NCI-H1417 (cell line): ENCODE results near the gene LYPD8.
"Not testable (repeated sequence)": the region's sequence is repeated elsewhere in the genome, so short reads cannot be mapped to it uniquely, and the experiment has no call there.

Experiments used
- DNase-seq, 3 experiments: peaks; one replicate each; lab custom pipeline; 2025; lab: John Stamatoyannopoulos, UW

The LYPD8 gene, protein sequence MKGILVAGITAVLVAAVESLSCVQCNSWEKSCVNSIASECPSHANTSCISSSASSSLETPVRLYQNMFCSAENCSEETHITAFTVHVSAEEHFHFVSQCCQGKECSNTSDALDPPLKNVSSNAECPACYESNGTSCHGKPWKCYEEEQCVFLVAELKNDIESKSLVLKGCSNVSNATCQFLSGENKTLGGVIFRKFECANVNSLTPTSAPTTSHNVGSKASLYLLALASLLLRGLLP

DNA sequence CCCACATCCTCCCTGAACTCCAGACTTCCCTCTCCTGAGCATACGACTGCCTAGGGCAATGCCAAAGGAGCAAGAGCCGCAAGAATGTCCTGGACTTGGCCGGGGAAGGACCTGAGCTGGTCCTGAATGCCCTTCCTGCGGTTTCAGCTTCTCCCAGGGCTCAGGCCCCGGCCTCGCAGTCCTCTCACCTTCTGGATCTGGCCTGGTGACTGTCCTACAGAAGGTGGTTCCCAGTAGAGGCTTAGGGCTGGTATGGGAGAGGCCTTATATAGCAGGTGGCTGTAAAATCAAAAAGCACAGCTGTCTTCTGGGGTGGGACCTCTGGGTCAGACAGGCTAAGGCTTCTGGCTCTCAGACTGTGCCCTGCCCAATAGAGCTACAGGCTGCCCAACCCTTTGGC lies at the start of gene LYPD8:
LYPD8 (minus strand) TSS at position 243 of the 400 bp plus-strand sequence. CDS start 4,678 bp downstream, outside the sequence.
- DNase-seq: no peak

GRCh38 chr1:248804771-248805681 lies 49.5 kb upstream of the LYPD8 start:
- peak in 1 of 3 experiments; percentile 8 for DNase-seq

DNA sequence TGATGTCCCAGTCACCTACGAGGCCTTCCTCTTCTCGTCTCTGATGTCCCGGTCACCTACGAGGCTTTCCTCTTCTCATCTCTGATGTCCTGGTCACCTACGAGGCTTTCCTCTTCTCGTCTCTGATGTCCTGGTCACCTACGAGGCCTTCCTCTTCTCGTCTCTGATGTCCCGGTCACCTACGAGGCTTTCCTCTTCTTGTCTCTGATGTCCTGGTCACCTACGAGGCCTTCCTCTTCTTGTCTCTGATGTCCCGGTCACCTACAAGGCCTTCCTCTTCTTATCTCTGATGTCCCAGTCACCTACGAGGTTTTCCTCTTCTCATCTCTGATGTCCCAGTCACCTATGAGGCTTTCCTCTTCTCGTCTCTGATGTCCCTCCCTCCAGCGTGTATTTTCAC lies 47.9 kb upstream of the LYPD8 start:
- DNase-seq: not testable (repeated sequence)

DNA sequence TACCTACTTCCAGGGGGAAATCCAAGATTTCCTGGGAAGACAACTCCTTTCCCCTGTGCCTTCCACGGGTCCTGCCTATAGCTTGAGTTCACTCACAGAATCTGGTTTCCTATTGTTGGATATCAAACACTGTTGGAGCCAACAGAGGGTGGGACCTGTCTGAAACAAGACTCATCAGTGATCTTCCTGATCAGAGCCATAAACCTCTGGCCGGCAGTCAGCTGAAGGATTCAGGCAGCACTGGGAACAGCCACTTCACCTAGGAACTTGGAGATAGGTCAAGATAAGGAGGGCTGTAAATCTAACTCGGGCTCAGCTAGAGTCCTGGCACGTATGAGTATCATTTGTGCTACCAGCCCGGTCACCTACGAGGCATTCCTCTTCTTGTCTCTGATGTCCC lies 46.9 kb upstream of the LYPD8 start:
- DNase-seq: no peak

- no peak for DNase-seq
Measured at GRCh38 chr1:248800459-248800858, 44.9 kb upstream of the LYPD8 start.

DNA sequence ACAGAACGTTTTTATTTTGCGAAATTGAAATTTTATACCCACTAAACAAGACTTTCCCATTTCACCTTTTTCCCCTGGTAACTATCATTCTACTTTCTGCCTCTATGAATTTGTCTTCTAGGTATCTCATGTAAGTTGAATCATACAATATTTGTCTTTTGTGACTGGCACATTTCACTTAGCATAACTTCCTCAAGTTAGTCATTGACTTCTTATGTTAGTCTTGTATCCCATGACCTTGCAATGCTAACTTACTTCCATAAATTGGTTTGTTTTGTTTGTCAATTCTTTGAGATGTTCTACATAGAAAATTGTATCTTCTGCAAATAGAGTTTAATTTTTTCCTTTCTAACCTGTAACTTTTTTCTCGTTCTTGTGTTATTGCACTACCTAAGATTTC lies 43.2 kb upstream of the LYPD8 start:
- no peak for DNase-seq

DNA sequence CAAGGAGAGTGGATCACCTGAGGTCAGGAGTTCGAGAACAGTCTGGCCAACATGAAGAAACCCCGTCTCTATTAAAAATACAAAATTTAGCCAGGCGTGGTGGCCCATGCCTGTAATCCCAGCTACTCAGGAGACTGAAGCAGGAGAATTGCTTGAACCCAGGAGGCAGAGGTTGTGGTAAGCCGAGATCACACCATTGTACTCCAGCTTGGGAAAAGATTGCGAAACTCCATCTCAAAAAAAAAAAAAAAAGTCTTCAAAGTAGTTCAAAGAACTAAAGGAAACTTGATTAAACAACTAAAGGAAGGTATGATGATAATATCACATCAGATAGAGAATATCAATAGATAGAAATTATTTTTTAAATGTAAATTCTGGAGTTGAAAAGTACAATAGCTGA lies 39.1 kb upstream of the LYPD8 start:
- DNase-seq: not testable (repeated sequence)

GRCh38 chr1:248793592-248793991 lies 38.0 kb upstream of the LYPD8 start:
- peak in 1 of 3 experiments; percentile 10 for DNase-seq

- no peak for DNase-seq
Measured at GRCh38 chr1:248792342-248792741, 36.8 kb upstream of the LYPD8 start.

DNA sequence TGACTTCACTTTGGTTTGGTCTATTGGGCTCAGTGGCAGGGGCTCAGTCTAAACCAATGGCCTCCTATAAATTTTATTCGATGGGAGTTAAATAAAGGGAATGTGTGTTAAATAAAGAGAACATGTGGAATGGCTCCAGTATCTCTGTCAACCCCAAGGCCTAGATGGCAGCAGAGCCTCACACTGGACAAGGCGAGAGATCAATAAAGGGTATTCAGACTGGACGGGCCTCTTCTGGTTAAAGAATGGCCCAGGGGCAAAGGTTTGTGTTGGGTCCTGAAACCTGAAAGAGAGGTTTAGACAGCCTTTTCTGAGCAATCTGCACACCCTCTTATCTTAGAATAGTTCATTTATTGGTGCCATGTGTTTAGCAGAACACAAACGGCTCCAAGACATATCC lies 35.5 kb upstream of the LYPD8 start:
- DNase-seq: no peak

GRCh38 chr1:248790456-248790855 lies 34.9 kb upstream of the LYPD8 start:
- no peak for DNase-seq

- not testable (repeated sequence) for DNase-seq
Measured at GRCh38 chr1:248789337-248789736, 33.8 kb upstream of the LYPD8 start.

DNA sequence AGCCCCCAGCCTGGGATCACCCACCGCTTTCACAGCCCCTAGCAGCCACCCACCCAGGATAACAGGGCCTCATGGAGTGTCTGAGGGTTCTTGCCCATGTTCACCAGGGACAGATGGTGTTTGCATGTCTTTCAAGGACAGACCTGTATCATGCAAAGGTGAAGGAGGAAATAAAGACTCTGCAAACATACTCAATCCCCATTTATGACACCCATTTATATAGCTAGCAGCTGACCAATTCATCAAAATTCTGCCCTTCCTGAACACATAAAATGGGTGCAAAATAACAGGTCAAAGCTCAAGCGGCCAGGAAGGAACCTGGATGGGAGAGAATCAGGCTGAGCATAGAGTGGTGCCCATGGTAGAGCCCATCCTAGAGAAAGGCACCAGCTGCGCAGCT lies 32.8 kb upstream of the LYPD8 start:
- DNase-seq: no peak

- no peak for DNase-seq
Measured at GRCh38 chr1:248787430-248787829, 31.9 kb upstream of the LYPD8 start.

DNA sequence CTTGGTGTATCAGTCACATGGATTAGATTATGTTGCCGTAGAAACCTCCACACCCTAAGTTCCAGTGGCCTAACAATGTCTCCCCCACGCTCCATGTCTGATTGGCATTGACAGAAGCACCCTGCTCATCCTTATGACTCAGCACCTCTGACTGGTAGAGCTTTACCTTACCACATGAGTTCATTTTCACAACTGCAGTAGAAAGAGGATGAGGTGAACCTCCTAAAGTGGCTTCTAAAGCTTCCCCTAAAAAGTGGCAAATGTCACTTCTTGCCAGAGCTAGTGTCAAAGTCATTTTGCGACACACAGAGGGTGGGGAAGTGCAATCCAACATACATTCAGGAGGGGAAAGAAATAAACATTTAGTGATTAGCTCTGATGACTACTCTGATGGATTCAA lies 30.6 kb upstream of the LYPD8 start:
- no peak for DNase-seq

GRCh38 chr1:248783367-248783766 lies 27.8 kb upstream of the LYPD8 start:
- DNase-seq: no peak

- no peak for DNase-seq
Measured at GRCh38 chr1:248782416-248783141, 27.0 kb upstream of the LYPD8 start.

DNA sequence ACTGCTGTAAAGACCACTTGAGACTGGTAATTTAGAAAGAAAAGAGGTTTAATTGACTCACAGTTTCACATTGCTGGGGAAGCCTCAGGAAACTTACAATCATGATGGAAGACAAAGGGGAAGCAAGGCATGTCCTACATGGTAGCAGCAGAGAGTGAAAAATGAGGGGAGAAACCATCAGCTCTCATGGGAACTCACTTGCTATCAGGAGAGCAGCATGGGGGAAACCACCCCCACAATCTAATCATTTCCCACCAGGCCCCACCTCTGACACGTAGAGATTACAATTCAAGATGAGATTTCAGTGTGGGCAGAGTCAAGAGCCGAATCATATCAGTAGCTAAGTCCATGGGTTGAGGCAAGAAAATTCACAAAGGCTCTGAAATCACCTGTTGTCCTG lies 23.8 kb upstream of the LYPD8 start:
- no peak for DNase-seq

- DNase-seq: no peak
Measured at GRCh38 chr1:248778906-248779305, 23.3 kb upstream of the LYPD8 start.

DNA sequence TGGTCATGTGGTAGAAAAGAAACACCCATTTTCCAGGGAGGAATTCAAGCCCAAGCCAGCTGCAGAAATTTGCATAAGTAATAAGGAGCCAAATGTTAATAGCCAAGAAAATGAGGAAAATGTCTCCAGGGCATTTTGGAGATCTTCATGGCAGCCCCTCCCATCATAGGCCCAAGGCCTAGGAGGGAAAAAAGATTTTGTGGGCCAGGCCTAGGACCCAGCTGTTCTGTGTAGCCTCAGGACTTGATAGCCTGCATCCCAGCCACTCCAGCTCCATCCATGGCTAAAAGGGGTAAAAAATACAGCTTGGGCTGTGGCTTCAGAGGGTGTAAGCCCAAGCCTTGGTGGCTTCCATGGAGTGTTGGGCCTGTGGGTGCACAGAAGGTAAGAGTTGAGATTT lies 21.4 kb upstream of the LYPD8 start:
- no peak for DNase-seq

DNA sequence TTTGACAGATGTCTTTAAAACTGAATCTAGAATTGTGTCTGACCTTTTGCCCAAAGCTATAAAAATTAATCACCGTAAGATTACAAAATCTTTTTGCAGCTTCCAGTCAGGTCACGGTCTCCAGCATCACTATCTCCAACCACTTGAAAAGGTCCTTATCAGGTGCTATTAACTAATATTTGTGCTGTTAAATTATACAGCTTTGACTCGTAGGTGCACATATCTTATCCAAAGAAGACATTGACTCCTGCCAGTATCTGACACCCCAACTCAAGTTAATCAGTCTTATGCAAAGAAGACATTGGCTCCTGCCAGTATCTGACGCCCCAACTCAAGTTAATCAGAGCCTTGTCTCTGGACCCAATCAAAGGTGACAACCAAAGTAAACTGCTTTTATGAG lies 19.9 kb upstream of the LYPD8 start:
- DNase-seq: no peak

DNA sequence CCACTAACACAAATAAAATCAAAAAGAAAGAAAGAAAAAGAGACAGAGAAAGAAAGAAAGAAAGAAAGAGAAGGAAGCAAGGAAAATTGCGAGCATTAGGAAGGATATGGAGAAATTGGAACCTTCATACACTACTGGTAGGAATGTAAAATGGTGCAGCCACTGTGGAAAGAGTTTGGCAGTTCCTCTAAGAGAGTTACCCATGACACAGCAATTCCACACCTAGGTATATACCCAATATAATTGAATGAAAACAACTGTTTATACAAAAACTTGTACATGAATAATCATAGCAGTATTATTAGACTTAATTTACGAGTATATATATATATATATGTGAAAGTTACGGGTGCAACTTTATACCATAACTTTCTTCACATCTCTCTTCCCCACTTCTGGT lies 4.1 kb upstream of the LYPD8 start:
- no peak for DNase-seq

DNA sequence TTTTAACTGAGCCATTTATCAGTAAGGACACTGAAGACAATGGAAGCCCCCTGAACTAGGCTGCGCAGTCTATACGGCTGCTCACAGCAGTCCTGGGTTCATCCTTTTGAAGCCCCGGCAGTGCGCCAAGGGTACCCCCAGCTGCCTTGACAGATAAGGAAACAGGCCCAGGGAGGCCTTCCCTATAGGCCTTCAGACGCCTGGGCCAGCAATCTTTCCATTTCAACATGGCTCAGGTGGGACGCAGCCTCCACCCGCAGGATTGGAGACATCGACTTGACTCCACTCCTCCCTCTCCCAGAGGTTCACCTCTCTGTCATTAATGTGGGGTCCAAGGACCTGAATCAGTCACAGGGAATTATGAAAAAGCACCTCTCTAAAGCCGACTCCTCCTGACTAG lies 2.8 kb upstream of the LYPD8 start:
- DNase-seq: no peak
